ENCODE measurements around the gene CLK1. TPM values are rescaled to one million over a fixed set of nuclear protein-coding genes. Genes with fewer than 3 reads are reported as not detected.

The CLK1 gene
- total RNA-seq, 1 experiment from 2014 or later, result 46.8 TPM

GRCh38 chr2:200810998-200811332 is 53.5 kb downstream of the CLK1 start:
- peaks cover 5% of the 10 kb centered on the region for H3K23me2 ChIP-seq (ENCODE audit: insufficient read length, low read depth, low read length, poor library complexity, severe bottlenecking)
- Mint-ChIP-seq H3K36me3 (ENCODE audit: insufficient read depth in 1 of 3, low read depth in 3 of 3) (peaks cover 25 to 34% (median 32%) of the 10 kb centered on the region in 3 experiments), H3K27me3 (ENCODE audit: low read depth) (no peaks in the 10 kb centered on the region; the same call in 1 of the 2 replicates), H3K9me3 (no peaks in the 10 kb centered on the region; a peak in 2 of 5 replicates), H3K27ac (peak overlapping the region in 2 of 3 experiments; percentile 23 to 88; a peak in 2 of 7 replicates), H3K4me3 (peak overlapping the region; percentile 99 to 100), H3K4me1 (peaks cover 16 to 22% of the 10 kb centered on the region in 2 experiments)
- H3K23ac ChIP-seq (ENCODE audit: insufficient read length, low read depth, low read length), result no peak overlapping the region
- no peak for TF ChIP-seq CTCF (conservative IDR thresholded peaks at IDR 0.05)
- no peaks in the 10 kb centered on the region for H3K4me1 ChIP-seq (ENCODE audit: insufficient read depth, low read length)
- no peak overlapping the region for H2BK20ac ChIP-seq (ENCODE audit: low read depth, low read length, poor library complexity, severe bottlenecking)
- no peak overlapping the region for H3K27ac ChIP-seq (ENCODE audit: insufficient read length, low read depth, low read length)
- H3K27me3 ChIP-seq (ENCODE audit: insufficient read depth, low read length), result no peaks in the 10 kb centered on the region
- H4K91ac ChIP-seq (ENCODE audit: insufficient read length, low read depth, low read length), result no peak overlapping the region
- peak overlapping the region; percentile 62 for H3K4me2 ChIP-seq (ENCODE audit: insufficient read depth, insufficient read length, low read length)
- no peaks in the 10 kb centered on the region for H4K20me1 ChIP-seq (ENCODE audit: control insufficient read depth, insufficient read depth, insufficient read length)
- no peak overlapping the region for H2BK120ac ChIP-seq (ENCODE audit: low read depth, low read length, poor library complexity, severe bottlenecking)
- H3K79me1 ChIP-seq (ENCODE audit: insufficient read depth, low read depth, low read length, poor library complexity, severe bottlenecking), result no peaks in the 10 kb centered on the region
- H2BK5ac ChIP-seq (ENCODE audit: insufficient read length, low read length), result no peak overlapping the region
- H3K79me2 ChIP-seq (ENCODE audit: insufficient read depth, low read length), result peaks cover 22% of the 10 kb centered on the region
- H3K9me3 ChIP-seq (ENCODE audit: control insufficient read depth, low read depth, low read length), result no peaks in the 10 kb centered on the region
- WGBS (ENCODE audit: extremely low coverage, insufficient read length, low lambda C conversion rate), result no CpG with 5 or more reads among the region's 11 CpGs
- H3K18ac ChIP-seq (ENCODE audit: insufficient read length, low read depth, low read length), result no peak overlapping the region
- H4K8ac ChIP-seq (replicated peaks; ENCODE audit: insufficient read length, low read depth, low read length), result no peak overlapping the region
- no peak overlapping the region for H2BK15ac ChIP-seq (ENCODE audit: low read depth, low read length)
- no peak overlapping the region for H3K14ac ChIP-seq (ENCODE audit: insufficient read depth, low read length)
- no peak overlapping the region for H2AFZ ChIP-seq (ENCODE audit: low read length)
- no peak overlapping the region for H3K4ac ChIP-seq (ENCODE audit: low read depth, low read length)
- H4K5ac ChIP-seq (ENCODE audit: insufficient read length, low read depth, low read length), result no peak overlapping the region
- H2BK12ac ChIP-seq (ENCODE audit: insufficient read length, low read depth, low read length), result no peak overlapping the region
- H3T11ph ChIP-seq (ENCODE audit: low read length), result no peak overlapping the region
- no peak for DNase-seq
- no peak overlapping the region for H2AK5ac ChIP-seq (ENCODE audit: insufficient read length, low read length)
- H3K9ac ChIP-seq (ENCODE audit: extremely low read depth, insufficient read length, low read length), result peak overlapping the region; percentile 10
- no peak overlapping the region for H3K56ac ChIP-seq (ENCODE audit: insufficient read length, low read depth, low read length)

Measured in H9 (cell line).